K562 (cell line): ENCODE measurements around the gene CBLC. TPM values are rescaled to one million over a fixed set of nuclear protein-coding genes. Genes with fewer than 3 reads are reported as not detected.
A peak's percentile ranks its signal among the peaks of the same experiment; 100 is the strongest.

Source experiments
- ATAC-seq: fragments of 200-7000 bp; cut with Tn5 transposase; 3 replicates; pipeline ENCODE4 v1.9.1; 2020; ENCODE audit warnings: moderate library complexity
- BruUV-seq: library from RNA; stranded (reverse); fragments of 400-500 nt; replicated peaks from 2 replicates; lab custom pipeline; 2021; lab: Mats Ljungman, UMichigan
- CTCF ChIA-PET: fragments of 300-600 bp; formaldehyde crosslinking; extraction: SDS; loops from one replicate; lab custom pipeline; 2021; ENCODE audit warnings: low intra/inter-chr PET ratio; lab: Yijun Ruan, JAX
- POLR2A ChIA-PET: fragments of 300-600, 350-650 bp; sonication (Branson Sonifier 250); formaldehyde crosslinking; extraction: SDS; loops from one replicate; lab custom pipeline; 2021; ENCODE audit warnings: antibody characterized with exemption, inconsistent platforms; lab: Yijun Ruan, JAX
- DNase-seq, 4 experiments: peaks; one replicate each; pipeline versions ENCODE4 v3.0.0 to v3.0.0-alpha.2; 2011 to 2018; ENCODE audit warnings: low spot score in 3 of 4, mixed read lengths in 3 of 4; ENCODE audit errors: extremely low read depth in 1 of 4
- FAIRE-seq: peaks from 2 replicates; lab custom pipeline; 2011; peaks lifted over from hg19 to GRCh38; lab: Jason Lieb, UNC
- H2AFZ ChIP-seq: 2 replicates; pipeline ENCODE4 v1.6.0; 2011; ENCODE audit warnings: low read depth, low read length, control low read depth, inconsistent platforms
- H3K27ac ChIP-seq: fragments of 200-600 bp; 3 replicates; pipeline ENCODE4 v1.8.0; 2011; ENCODE audit warnings: low read depth, mild to moderate bottlenecking, control low read depth, inconsistent platforms, low read length, moderate library complexity, mixed read lengths; ENCODE audit errors: extremely low read depth
- H3K27me3 ChIP-seq, 2 experiments: fragments of 300-600 bp in 1 of 2; 2 replicates in 1 of 2; 3 replicates in 1 of 2; pipeline versions ENCODE4 v1.6.0 to v1.8.0; 2011; ENCODE audit warnings: inconsistent platforms in 2 of 2, low read length in 2 of 2, mild to moderate bottlenecking in 1 of 2, mixed read lengths in 1 of 2, moderate library complexity in 1 of 2; ENCODE audit not compliant: control insufficient read depth in 2 of 2, insufficient read depth in 2 of 2
- H3K36me3 ChIP-seq: fragments of 300-600 bp; 3 replicates; pipeline ENCODE4 v1.8.0; 2011; ENCODE audit warnings: mild to moderate bottlenecking, low read length, inconsistent platforms; ENCODE audit not compliant: control insufficient read depth, insufficient read depth
- H3K4me1 ChIP-seq, 2 experiments: fragments of 200-600 bp in 1 of 2; replicated peaks in 1 of 2; 2 replicates in 1 of 2; 3 replicates in 1 of 2; pipeline versions ENCODE4 v1.5.1 to v1.8.0; 2011; ENCODE audit warnings: inconsistent platforms in 2 of 2, low read length in 2 of 2, mild to moderate bottlenecking in 1 of 2, mixed read lengths in 1 of 2, moderate library complexity in 1 of 2; ENCODE audit not compliant: control insufficient read depth in 2 of 2, insufficient read depth in 2 of 2
- H3K4me2 ChIP-seq: 2 replicates; pipeline ENCODE4 v1.6.1; 2011; ENCODE audit warnings: low read length, control low read depth, inconsistent platforms, mixed read lengths; ENCODE audit not compliant: insufficient read depth
- H3K4me3 ChIP-seq: fragments of 200-600 bp; sonication (generic), shearing (Covaris generic); 2 replicates; pipeline ENCODE4 v1.5.1; 2016; ENCODE audit warnings: control low read depth, inconsistent platforms
- H3K79me2 ChIP-seq: fragments of 200-600 bp; 3 replicates; pipeline ENCODE4 v1.8.0; 2011; ENCODE audit warnings: low read length, inconsistent platforms; ENCODE audit not compliant: control insufficient read depth, insufficient read depth
- H3K9ac ChIP-seq, 2 experiments: 2 replicates each; pipeline versions ENCODE4 v1.6.0 to v1.6.1; 2011; ENCODE audit warnings: low read depth in 2 of 2, low read length in 2 of 2, control low read depth in 1 of 2, inconsistent platforms in 1 of 2, mild to moderate bottlenecking in 1 of 2, mixed read lengths in 1 of 2; ENCODE audit not compliant: insufficient read depth in 1 of 2
- H3K9me1 ChIP-seq: one replicate; pipeline ENCODE4 v1.6.0; 2011; ENCODE audit warnings: inconsistent platforms, mild to moderate bottlenecking, low read length, moderate library complexity; ENCODE audit not compliant: control insufficient read depth, insufficient read depth
- H3K9me3 ChIP-seq: replicated peaks from 2 replicates; pipeline ENCODE4 v1.5.1; 2011; ENCODE audit warnings: low read depth, low read length, inconsistent platforms; ENCODE audit not compliant: control insufficient read depth, insufficient read depth
- H4K20me1 ChIP-seq: replicated peaks from 2 replicates; pipeline ENCODE4 v1.6.1; 2011; ENCODE audit warnings: low read length, inconsistent platforms, mixed read lengths; ENCODE audit not compliant: control insufficient read depth, insufficient read depth
- CTBP1 ChIP-seq: fragments of 450-650 bp; IDR thresholded peaks from 2 replicates; pipeline ENCODE4 v1.6.1; 2016; ENCODE audit warnings: borderline replicate concordance
- DNMT1 ChIP-seq: fragments of 450-650 bp; IDR thresholded peaks from 2 replicates; pipeline ENCODE4 v1.6.1; 2016; ENCODE audit warnings: antibody characterized with exemption, mild to moderate bottlenecking
- HLTF ChIP-seq: fragments of 450-650 bp; IDR thresholded peaks from 2 replicates; pipeline ENCODE4 v1.6.1; 2016
- HNRNPK ChIP-seq: fragments of 200-400 bp; formaldehyde crosslinking; IDR thresholded peaks from one replicate; pipeline ENCODE4 v1.6.1; 2018; ENCODE audit warnings: mild to moderate bottlenecking, low read depth, low read length; ENCODE audit not compliant: poor library complexity, severe bottlenecking
- MTA1 ChIP-seq: fragments of 450-650 bp; IDR thresholded peaks from 2 replicates; pipeline ENCODE4 v1.6.1; 2017; ENCODE audit warnings: borderline replicate concordance
- MYBL2 ChIP-seq, 2 experiments: fragments of 450-650 bp in 1 of 2; sonication (generic) in 1 of 2; formaldehyde crosslinking in 1 of 2; IDR thresholded peaks; 2 replicates each; pipeline versions ENCODE4 v1.6.1 to v1.8.1; 2017 to 2022; ENCODE audit warnings: borderline replicate concordance in 1 of 2, inconsistent platforms in 1 of 2, low read depth in 1 of 2, mild to moderate bottlenecking in 1 of 2, missing genetic modification reagents in 1 of 2, moderate library complexity in 1 of 2
- NBN ChIP-seq: fragments of 450-650 bp; IDR thresholded peaks from 2 replicates; pipeline ENCODE4 v1.6.1; 2016; ENCODE audit warnings: low read depth, mild to moderate bottlenecking
- NR1H2 ChIP-seq: sonication (generic); formaldehyde crosslinking; IDR thresholded peaks from 2 replicates; pipeline ENCODE4 v1.4.0; 2020; ENCODE audit warnings: mild to moderate bottlenecking, missing genetic modification reagents
- PTBP1 ChIP-seq: fragments of 200-400 bp; formaldehyde crosslinking; IDR thresholded peaks from 2 replicates; pipeline ENCODE4 v1.6.1; 2017; ENCODE audit warnings: low read depth, low read length
- RNF2 ChIP-seq: sonication (generic); IDR thresholded peaks from 2 replicates; pipeline ENCODE4 v1.6.1; 2016
- SAFB2 ChIP-seq: fragments of 200-400 bp; formaldehyde crosslinking; IDR thresholded peaks from 2 replicates; pipeline ENCODE4 v1.6.1; 2018; ENCODE audit warnings: borderline replicate concordance, low read length, low read depth, moderate library complexity; ENCODE audit not compliant: severe bottlenecking
- SMARCC2 ChIP-seq: fragments of 450-650 bp; IDR thresholded peaks from 2 replicates; pipeline ENCODE4 v1.6.1; 2017; ENCODE audit warnings: antibody characterized with exemption, moderate library complexity, mild to moderate bottlenecking, low read depth
- ZBTB33 ChIP-seq: sonication (generic); formaldehyde crosslinking; IDR thresholded peaks from 2 replicates; pipeline ENCODE4 v1.8.1; 2023; ENCODE audit warnings: mild to moderate bottlenecking, missing genetic modification reagents
- ZFPM2 ChIP-seq: fragments of 250-450 bp; sonication (Bioruptor Pico); IDR thresholded peaks from 2 replicates; pipeline ENCODE4 v1.5.1; 2022; ENCODE audit warnings: mild to moderate bottlenecking
- ZNF263 ChIP-seq: sonication (generic); formaldehyde crosslinking; IDR thresholded peaks from 2 replicates; pipeline ENCODE4 v1.8.0; 2022; ENCODE audit warnings: mild to moderate bottlenecking, missing genetic modification reagents, borderline replicate concordance
- ZNF512 ChIP-seq: IDR thresholded peaks from 2 replicates; pipeline ENCODE4 v1.6.1; 2016; ENCODE audit warnings: missing genetic modification characterization, missing compliant biosample characterization
- ZNF780A ChIP-seq: fragments of 250-450 bp; sonication (Bioruptor Pico); IDR thresholded peaks from 2 replicates; pipeline ENCODE4 v1.5.0; 2021; ENCODE audit warnings: mild to moderate bottlenecking
- WGBS: fragments of 100-300 bp; shearing (Covaris generic); methylation state at CpG from one replicate; pipeline ENCODE4 v1.1.6; 2016; ENCODE audit warnings: low coverage, mixed read lengths; ENCODE audit not compliant: insufficient coverage; ENCODE audit errors: missing lambda C conversion rate; 5-methylcytosine and 5-hydroxymethylcytosine counted together
- in situ Hi-C: fragments of 300-500 bp; cut with MboI; formaldehyde crosslinking; loops from 4 replicates; pipeline ENCODE4 v1.15.0; 2018; ENCODE audit warnings: inconsistent platforms, mixed read lengths
- intact Hi-C: fragments of 100-400 bp; cut with micrococcal nuclease; formaldehyde crosslinking; loops from 2 replicates; pipeline ENCODE4 v1.14.2; 2022
- polyA plus RNA-seq, 8 experiments: library from polyadenylated mRNA; depleted of rRNA in 4 of 8; stranded (reverse) in 5 of 8; unstranded in 3 of 8; fragments of >200 nt; fragmentation: Nextera tagmentation in 2 of 8; fragmentation: Illumina TruSeq in 1 of 8; extraction: Ambion mirVana in 2 of 8; extraction: Trizol in 1 of 8; gene quantifications; 2 replicates each; pipeline versions ENCODE4 v1.2.1 to v1.2.3, GENCODE V29; 2011 to 2014; ENCODE audit warnings: inconsistent platforms in 1 of 8, missing spikeins in 1 of 8
- total RNA-seq, 7 experiments: library from RNA; depleted of rRNA in 6 of 7; stranded (reverse); fragments of >200 nt in 6 of 7; fragmentation: Illumina TruSeq in 2 of 7; extraction: Trizol in 2 of 7; gene quantifications; 2 replicates each; pipeline versions ENCODE4 v1.2.1 to v1.2.3, GENCODE V29; 2011 to 2021; ENCODE audit warnings: low replicate concordance in 1 of 7
- TF ChIP-seq, protein P1 (sequence below): fragments of 450-650 bp; formaldehyde crosslinking; IDR thresholded peaks from 2 replicates; pipeline ENCODE4 v1.4.0; 2022; ENCODE audit warnings: missing genetic modification characterization

CBLC gene
- total and polyA plus RNA-seq, 9 of the 15 experiments (the other 6 are each of a cell fraction or from before 2014, with no cell fraction given) = 0.09 TPM; not detected in 8

DNA sequence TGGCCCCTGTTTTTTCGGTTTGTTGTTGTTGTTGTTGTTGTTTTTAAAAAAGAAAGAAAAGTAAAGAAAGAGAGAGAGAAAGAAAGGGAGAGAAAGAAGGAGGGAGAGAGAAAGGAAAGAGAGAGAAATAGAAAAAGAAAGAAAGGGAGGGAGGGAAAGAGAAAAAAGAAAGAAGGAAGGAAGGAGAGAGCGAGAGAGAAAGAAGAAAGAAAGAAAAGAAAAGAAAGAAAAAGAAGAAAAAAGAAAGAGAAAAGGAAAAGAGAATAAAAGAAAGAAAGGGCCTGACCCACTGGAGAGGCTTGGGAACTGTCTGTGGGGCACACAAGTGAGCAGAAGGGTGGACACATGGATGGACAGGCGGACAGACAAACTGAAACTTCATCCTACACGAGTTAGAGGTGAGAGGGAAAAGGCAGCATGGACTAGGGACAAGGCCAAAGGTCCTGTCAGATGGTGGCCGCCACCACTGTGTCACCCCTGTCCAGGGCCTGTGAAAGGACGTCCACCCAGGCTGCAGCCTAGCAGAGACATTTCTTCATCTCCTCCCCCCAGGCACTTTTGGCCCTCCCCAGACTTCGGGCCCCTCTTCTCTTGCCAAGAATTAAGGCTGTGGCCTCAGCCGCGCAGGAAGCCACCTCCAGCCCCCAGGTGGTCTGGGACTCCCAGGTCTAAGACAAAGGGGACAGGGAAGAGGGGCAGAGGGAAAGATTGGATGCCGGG lies 22.1 kb downstream of the CBLC start:
- H2AFZ ChIP-seq = 0 out of 2 replicates have a peak overlapping the region, but pooled peaks have one; percentile 17
- H3K79me2 ChIP-seq = no peaks in the 10 kb centered on the region
- ChIA-PET POLR2A (interaction anchor here (1.2 to 1.5 kb wide), 2 partner anchors 10 to 12 kb away, joined by 3 read pairs; no protein-coding TSS in a partner anchor), CTCF (interaction anchor here (0.5 to 2.3 kb wide), 4 partner anchors 45 to 539 kb away, joined by 3 to 20 read pairs (median 3); partner anchors contain the start of gene NECTIN2)
- no peak overlapping the region for H3K4me3 ChIP-seq
- no peaks in the 10 kb centered on the region for H4K20me1 ChIP-seq
- H3K4me1 ChIP-seq = peaks cover 3 to 11% of the 10 kb centered on the region in 2 experiments; a peak in 2 of 5 replicates
- peaks cover 12 to 20% of the 10 kb centered on the region in 2 experiments; a peak in 4 of 5 replicates for H3K27me3 ChIP-seq
- in situ Hi-C loops = no loop called here
- H3K9ac ChIP-seq = peak overlapping the region in 1 of 2 experiments; percentile 43; a peak in 2 of 4 replicates
- FAIRE-seq (no peak), ATAC-seq (peak; percentile 28), DNase-seq (no peak)
- no peak overlapping the region for H3K27ac ChIP-seq
- intact Hi-C loops = loop anchor here (1.0 kb wide), 1 partner anchor 46 kb away; no protein-coding TSS in a partner anchor
- no peaks in the 10 kb centered on the region for H3K36me3 ChIP-seq
- no peaks in the 10 kb centered on the region for H3K9me1 ChIP-seq
- WGBS = 33% methylated on average over 8 of the region's 10 CpGs
- BruUV-seq = no TSS peak
- no peaks in the 10 kb centered on the region for H3K9me3 ChIP-seq
- H3K4me2 ChIP-seq = no peak overlapping the region
- TF ChIP-seq NBN (no peak), ZFPM2 (CRISPR knock-in tag) (no peak), ZNF780A (CRISPR knock-in tag) (no peak), HNRNPK (no peak), HLTF (0 out of 2 replicates have a peak, but pooled peaks have one; percentile 15), MYBL2 (IDR thresholded peaks at IDR 0.05; ENCODE audit: low read depth) (no peak), MYBL2 (CRISPR knock-in tag; IDR thresholded peaks at IDR 0.05; ENCODE audit: borderline replicate concordance) (no peak), ZNF263 (CRISPR knock-in tag) (no peak), NR1H2 (CRISPR knock-in tag) (no peak), SAFB2 (no peak), DNMT1 (no peak), PTBP1 (no peak), SMARCC2 (no peak), CTBP1 (no peak), MTA1 (peak; percentile 34; the same call in 1 of the 2 replicates), RNF2 (no peak), ZNF512 (tag) (peak; percentile 97), ZBTB33 (CRISPR knock-in tag) (peak; percentile 18; the same call in 1 of the 2 replicates)
- TF ChIP-seq, protein P1, sequence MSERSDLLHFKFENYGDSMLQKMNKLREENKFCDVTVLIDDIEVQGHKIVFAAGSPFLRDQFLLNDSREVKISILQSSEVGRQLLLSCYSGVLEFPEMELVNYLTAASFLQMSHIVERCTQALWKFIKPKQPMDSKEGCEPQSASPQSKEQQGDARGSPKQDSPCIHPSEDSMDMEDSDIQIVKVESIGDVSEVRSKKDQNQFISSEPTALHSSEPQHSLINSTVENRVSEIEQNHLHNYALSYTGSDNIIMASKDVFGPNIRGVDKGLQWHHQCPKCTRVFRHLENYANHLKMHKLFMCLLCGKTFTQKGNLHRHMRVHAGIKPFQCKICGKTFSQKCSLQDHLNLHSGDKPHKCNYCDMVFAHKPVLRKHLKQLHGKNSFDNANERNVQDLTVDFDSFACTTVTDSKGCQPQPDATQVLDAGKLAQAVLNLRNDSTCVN (CRISPR knock-in tag) = peak; percentile 80; the same call in 1 of the 2 replicates
